ENCODE data around the gene PITPNC1.

GRCh38 chr17:67403065-67403464 is 26.0 kb downstream of the PITPNC1 start:
- no peak for TF ChIP-seq POLR2A (IDR thresholded peaks at IDR 0.05)
- TF ChIP-seq CTCF (IDR thresholded peaks at IDR 0.05): no peak
